ENCODE measurements around the gene CLDN14. TPM values are rescaled to one million over a fixed set of nuclear protein-coding genes. Genes with fewer than 3 reads are reported as not detected.

CLDN14 gene
- total RNA-seq, 1 donor from 2014 or later, result not detected

- intact Hi-C loops (cut with DNase I), result no loop called here
- no peak for DNase-seq
- H3K27me3 ChIP-seq, result peaks cover 4% of the 10 kb centered on the region
- no peaks in the 10 kb centered on the region for H3K4me1 ChIP-seq
- no peaks in the 10 kb centered on the region for H3K9me3 ChIP-seq
- no peak overlapping the region for H3K4me3 ChIP-seq
- H3K27ac ChIP-seq, result no peak overlapping the region
- H3K36me3 ChIP-seq, result no peaks in the 10 kb centered on the region
- ATAC-seq, result no peak
- TF ChIP-seq CTCF (IDR thresholded peaks at IDR 0.05), result no peak
Measured at GRCh38 chr21:36522219-36522808, 42.4 kb upstream of the CLDN14 start.

- DNase-seq (no peak), ATAC-seq (no peak)
- H3K27ac ChIP-seq, result no peak overlapping the region
- H3K4me1 ChIP-seq, result no peaks in the 10 kb centered on the region
- no peak for TF ChIP-seq CTCF (IDR thresholded peaks at IDR 0.05)
- H3K4me3 ChIP-seq, result no peak overlapping the region
- H3K36me3 ChIP-seq, result no peaks in the 10 kb centered on the region
- peaks cover 4% of the 10 kb centered on the region for H3K27me3 ChIP-seq
- no peaks in the 10 kb centered on the region for H3K9me3 ChIP-seq
- intact Hi-C loops (cut with DNase I), result no loop called here
Measured at GRCh38 chr21:36518883-36519492, 39.1 kb upstream of the CLDN14 start.

DNA sequence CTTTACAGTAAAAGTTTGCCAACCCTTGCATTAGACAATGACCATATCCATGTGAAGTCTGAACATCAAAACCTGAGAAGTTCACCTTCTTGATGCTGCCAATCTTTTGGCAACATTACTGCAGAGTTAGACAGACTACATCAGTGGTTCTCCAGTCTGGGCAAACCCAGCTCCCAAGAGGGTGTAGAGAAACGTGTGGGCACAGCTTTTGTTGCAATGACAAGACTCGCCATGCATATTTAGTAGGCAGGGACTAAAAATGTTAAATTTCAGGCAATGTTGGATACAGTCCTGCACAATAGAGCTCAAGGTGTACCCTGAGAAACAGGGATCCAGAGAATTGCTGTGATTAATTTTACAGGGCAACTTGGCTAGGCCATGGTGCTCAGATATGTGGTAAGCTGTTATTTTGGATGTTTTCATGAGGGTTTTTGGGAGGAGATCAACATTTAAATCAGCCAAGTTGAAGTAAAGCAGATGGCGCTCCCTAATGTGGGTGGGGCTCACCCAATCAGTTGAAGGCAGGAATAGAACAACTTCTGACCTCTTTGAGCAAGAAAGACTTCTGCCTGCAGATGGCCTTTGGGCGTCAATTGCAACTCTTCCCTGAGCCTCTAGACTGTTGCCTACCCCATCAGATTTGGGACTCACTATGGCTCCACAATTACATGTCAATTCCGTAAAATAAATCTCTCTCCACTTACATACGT, 37.6 kb upstream of the CLDN14 start:
- H3K27me3 ChIP-seq, result peaks cover 4% of the 10 kb centered on the region
- no peaks in the 10 kb centered on the region for H3K4me1 ChIP-seq
- TF ChIP-seq CTCF (IDR thresholded peaks at IDR 0.05), result no peak
- no peaks in the 10 kb centered on the region for H3K36me3 ChIP-seq
- intact Hi-C loops (cut with DNase I), result no loop called here
- H3K9me3 ChIP-seq, result no peaks in the 10 kb centered on the region
- no peak for DNase-seq
- no peak overlapping the region for H3K4me3 ChIP-seq
- ATAC-seq, result no peak
- H3K27ac ChIP-seq, result no peak overlapping the region

GRCh38 chr21:36516281-36516680, 36.4 kb upstream of the CLDN14 start:
- Histone ChIP-seq H3K36me3 (no peaks in the 10 kb centered on the region), H3K27me3 (peaks cover 4% of the 10 kb centered on the region), H3K4me3 (no peak overlapping the region), H3K27ac (no peak overlapping the region), H3K4me1 (no peaks in the 10 kb centered on the region), H3K9me3 (no peaks in the 10 kb centered on the region)
- no peak for DNase-seq
- no peak for TF ChIP-seq CTCF (IDR thresholded peaks at IDR 0.05)
- intact Hi-C loops (cut with DNase I), result no loop called here
- ATAC-seq, result no peak

DNA sequence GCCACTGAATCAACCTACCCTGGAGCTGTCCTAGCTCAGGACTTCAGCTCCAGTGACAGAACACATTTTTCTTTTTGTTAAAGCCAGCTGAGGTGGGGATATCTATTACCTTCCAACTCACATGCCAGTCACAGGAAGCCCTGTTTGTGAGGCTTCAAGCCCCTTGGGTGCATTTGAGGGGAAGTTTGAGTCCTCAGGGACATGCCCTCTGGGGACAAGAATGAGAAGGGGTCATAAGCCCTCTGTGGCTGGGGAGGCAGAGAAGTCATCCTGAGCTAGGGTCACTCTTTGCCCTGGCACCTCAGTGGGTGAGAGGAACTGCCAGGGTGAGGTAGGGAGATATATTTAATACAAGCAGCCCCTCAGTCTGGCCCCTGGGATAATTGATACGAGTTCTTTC, 33.5 kb upstream of the CLDN14 start:
- TF ChIP-seq CTCF (IDR thresholded peaks at IDR 0.05), result no peak
- H3K4me1 ChIP-seq, result no peaks in the 10 kb centered on the region
- no peaks in the 10 kb centered on the region for H3K36me3 ChIP-seq
- no peaks in the 10 kb centered on the region for H3K27me3 ChIP-seq
- intact Hi-C loops (cut with DNase I), result no loop called here
- ATAC-seq (no peak), DNase-seq (no peak)
- no peak overlapping the region for H3K4me3 ChIP-seq
- no peaks in the 10 kb centered on the region for H3K9me3 ChIP-seq
- H3K27ac ChIP-seq, result no peak overlapping the region

Measured in upper lobe of right lung (tissue), 1 donor.